ENCODE results near the gene R3HCC1L.

R3HCC1L gene

DNA sequence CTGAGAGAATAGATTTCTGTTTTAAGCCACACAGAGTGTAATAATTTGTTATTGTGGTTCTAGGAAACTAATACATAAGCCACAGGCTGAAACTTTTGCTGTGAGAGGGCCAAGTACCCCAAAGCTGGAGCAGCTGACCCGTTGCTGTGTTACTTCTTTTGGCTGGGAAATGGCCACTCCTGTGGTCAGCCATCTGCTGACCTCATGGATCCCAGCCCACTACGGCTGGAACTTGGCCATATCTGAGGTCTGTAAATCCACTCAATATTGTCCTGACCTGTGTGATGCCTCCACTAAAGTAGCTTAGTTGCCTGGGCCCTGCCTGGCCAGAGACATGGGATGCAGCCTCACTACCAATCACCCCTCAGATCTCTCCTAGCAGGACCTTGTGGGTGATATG, 151.0 kb downstream of the R3HCC1L start:
- no peak for DNase-seq (ENCODE audit: low spot score)

DNA sequence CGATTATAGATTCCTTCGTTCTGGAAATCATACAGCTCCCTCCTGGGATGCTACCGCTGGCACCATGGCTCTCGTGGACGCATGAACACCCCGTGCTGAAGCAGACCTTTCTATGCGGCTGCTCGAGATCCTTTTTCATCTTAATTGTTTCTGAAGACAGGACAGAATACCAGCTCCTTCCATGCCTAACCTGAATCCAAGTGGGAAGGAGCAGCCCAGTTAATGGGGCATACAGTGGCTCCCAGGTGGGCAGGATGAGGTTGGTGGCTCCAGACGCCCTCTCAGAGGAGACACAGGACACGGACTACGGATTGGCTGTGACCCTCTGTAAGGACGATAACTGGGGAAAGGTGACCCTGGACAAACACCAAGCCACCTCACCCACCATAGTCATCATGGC, 152.0 kb downstream of the R3HCC1L start:
- no peak for DNase-seq (ENCODE audit: low spot score)

DNA sequence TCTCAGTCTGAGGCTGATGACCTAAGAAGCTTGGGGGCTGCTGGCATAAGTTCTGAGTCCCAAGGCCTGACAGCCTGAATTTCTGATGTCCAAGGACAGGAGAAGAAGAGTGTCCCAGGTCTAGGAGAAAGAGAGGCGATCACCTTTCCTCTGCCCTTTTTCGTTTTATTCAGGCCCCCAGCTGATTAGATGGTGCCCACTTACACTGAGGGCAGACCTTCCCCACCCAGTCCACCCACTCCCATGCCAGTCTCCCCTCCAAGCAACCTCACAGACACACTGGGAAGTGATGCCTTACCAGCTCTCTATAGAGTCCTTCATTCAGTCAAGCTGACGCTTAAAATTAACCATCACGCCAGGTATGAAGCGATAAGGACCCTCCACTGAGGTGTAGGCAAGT, 152.9 kb downstream of the R3HCC1L start:
- no peak for DNase-seq (ENCODE audit: low spot score)

DNA sequence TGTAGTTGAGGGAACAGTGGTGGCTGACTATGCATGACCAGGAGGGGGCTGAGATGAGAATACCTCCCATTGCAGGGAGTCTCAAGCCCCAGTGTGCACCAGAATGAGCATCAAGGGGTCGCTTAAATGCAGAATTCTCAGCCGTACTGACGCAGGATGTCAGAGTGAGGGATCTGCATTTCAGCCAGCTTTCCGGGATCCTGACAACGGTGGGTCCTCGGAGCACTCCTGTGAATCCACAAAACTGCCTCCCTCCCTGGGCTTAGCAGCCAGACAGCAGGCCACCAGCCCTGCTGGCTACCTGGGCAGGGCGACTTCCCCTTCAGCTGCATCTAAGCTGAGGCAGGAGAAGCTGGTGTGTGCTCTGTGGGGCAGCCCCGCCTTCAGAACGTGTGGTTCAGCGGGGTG, 155.3 kb downstream of the R3HCC1L start:
- no peak for DNase-seq (ENCODE audit: low spot score)

DNA sequence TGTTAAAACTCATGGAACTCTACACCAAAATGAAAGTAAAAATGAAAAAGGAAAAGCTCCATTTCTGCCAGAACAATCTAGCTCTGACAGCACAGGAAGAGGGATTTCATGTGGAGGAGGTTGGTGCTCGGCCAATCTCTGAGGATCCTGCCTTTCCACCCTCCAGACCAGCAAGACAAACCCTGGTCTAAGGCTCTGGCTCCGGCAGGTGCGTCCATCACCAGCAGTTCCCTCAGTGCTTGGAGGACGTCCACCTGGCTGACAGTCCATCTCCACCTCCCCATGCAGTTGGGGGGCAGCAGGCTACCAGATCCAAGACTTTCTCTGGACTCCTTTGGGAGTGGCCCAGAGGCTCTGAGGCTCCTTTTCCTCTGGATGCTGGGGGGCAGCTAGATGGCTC, 158.5 kb downstream of the R3HCC1L start:
- DNase-seq (ENCODE audit: low spot score): no peak

DNA sequence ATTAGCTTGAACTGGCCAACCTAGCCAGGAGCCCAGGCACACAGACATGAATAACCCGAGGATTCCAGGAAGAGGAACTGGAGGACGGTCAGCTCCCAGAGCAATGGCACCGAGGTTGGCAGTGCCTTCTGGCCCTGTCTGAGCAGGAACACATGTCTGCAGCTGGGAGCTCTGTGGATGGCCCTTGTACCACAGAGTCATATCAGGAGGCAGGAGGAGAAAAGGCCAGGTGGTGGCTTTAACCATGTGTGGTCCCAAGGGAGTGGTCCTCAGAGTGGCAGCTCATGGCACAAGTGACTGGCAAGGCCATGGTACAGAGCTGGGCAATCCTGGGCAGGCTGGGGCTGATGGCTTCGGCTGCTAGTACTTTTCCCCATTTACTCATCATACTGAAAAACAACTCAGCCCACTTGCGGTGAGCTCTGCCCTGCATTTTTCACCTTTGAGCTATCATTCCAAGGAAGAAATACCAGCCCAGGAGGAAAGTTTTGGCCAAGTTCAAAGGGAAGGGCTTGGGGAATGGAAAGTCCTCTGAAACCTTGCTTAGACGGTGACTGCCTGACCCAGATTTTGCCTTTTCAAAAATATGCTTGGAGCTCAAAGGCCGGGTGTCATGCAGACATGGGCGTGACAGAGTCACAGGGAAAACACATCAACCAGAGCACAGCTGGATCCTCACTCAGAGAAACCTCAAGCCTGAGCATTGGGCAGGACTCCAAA, 159.3 kb downstream of the R3HCC1L start:
- no peak for DNase-seq (ENCODE audit: low spot score)

DNA sequence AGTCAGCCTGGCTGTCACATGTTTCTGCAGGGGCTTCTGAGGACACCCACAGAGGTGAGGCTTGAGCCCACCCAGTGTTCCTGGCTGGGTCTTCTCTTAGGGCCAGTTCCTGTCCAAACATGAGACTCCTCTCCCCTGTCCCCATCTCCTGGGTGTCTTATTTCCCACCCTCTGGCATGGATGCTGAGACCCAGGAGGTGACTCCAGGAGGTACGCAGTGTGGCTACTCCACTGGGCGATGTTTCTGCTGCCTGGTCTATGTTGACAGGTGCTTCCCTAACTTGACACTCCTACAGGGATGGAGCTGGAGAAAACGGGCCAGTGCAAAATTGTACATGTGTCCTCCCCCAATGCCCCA, 159.8 kb downstream of the R3HCC1L start:
- no peak for DNase-seq (ENCODE audit: low spot score)

All from RKO (cell line).